ENCODE results near the gene CXCL13. TPM values are rescaled to one million over a fixed set of nuclear protein-coding genes. Genes with fewer than 3 reads are reported as not detected.
"Not testable (repeated sequence)": the region's sequence is repeated elsewhere in the genome, so short reads cannot be mapped to it uniquely, and the experiment has no call there.

The CXCL13 gene
- polyA plus RNA-seq, 1 experiment: not detected

GRCh38 chr4:77653162-77653758 lies 47.6 kb downstream of the CXCL13 start:
- H3K36me3 ChIP-seq (ENCODE audit: control insufficient read depth, insufficient read depth, low read length): no peaks in the 10 kb centered on the region
- no peak overlapping the region for H3K4me3 ChIP-seq (ENCODE audit: low read depth, low read length)
- no peak for DNase-seq (ENCODE audit: low read depth)
- ChIA-PET CTCF (no interaction called here), POLR2A (no interaction called here)
- TF ChIP-seq CTCF (IDR thresholded peaks at IDR 0.05; ENCODE audit: insufficient read depth, low read depth, low read length): no peak
- no peaks in the 10 kb centered on the region for H3K27me3 ChIP-seq (ENCODE audit: control insufficient read depth, insufficient read depth, low read length)

GRCh38 chr4:77660318-77660717 lies 54.7 kb downstream of the CXCL13 start:
- DNase-seq (ENCODE audit: low read depth); H3K27me3 ChIP-seq (ENCODE audit: control insufficient read depth, insufficient read depth, low read length); H3K36me3 ChIP-seq (ENCODE audit: control insufficient read depth, insufficient read depth, low read length); POLR2A ChIA-PET; CTCF ChIA-PET; H3K4me3 ChIP-seq (ENCODE audit: low read depth, low read length): not testable (repeated sequence)

Other genes with a start within 250 kb of the CXCL13 start
- gene CNOT6L, start 213.5 kb downstream of the CXCL13 start, polyA plus RNA-seq (2011; rRNA removed): 6.4 and 9.4 TPM in 2 replicates

Data from BJ (cell line).